Cardiac fibroblast (primary cell): ENCODE measurements around the gene PRSS36.

Experiments used
- DNase-seq, 2 donors: peaks; one replicate each; pipeline versions ENCODE4 v3.0.0 to v3.0.0-alpha.2; 2010; ENCODE audit warnings: low read depth in 2 of 2
- H3K4me3 ChIP-seq, 2 donors: replicated peaks in 1 of 2; 1 replicate in 1 of 2; 2 replicates in 1 of 2; pipeline ENCODE4 v1.5.1; 2011; ENCODE audit warnings: low read depth in 2 of 2, low read length in 2 of 2, mild to moderate bottlenecking in 2 of 2, moderate library complexity in 1 of 2
- CTCF ChIP-seq: IDR thresholded peaks from one replicate; pipeline ENCODE4 v1.5.1; 2011; ENCODE audit warnings: low read depth, mild to moderate bottlenecking, low read length, inconsistent platforms

The PRSS36 gene

GRCh38 chr16:31092330-31092729 lies 57.5 kb downstream of the PRSS36 start:
- no peak overlapping the region for H3K4me3 ChIP-seq
- no peak for DNase-seq
- no peak for TF ChIP-seq CTCF

- no peak overlapping the region for H3K4me3 ChIP-seq
- no peak for DNase-seq
- TF ChIP-seq CTCF = no peak
These were observed 59.3 kb downstream of the PRSS36 start for GRCh38 chr16:31090540-31090939.

- no peak for TF ChIP-seq CTCF
- no peak for DNase-seq
- H3K4me3 ChIP-seq = no peak overlapping the region
These were observed 60.7 kb downstream of the PRSS36 start for GRCh38 chr16:31089199-31089598.
